Activated CD4-positive, alpha-beta T cell treated with anti-CD3 and anti-CD28 coated beads, Interleukin-2, amount 50 U/mL, for 1 hour (primary cell): ENCODE measurements around the gene ATAD2B.
"Not testable (repeated sequence)": the region's sequence is repeated elsewhere in the genome, so short reads cannot be mapped to it uniquely, and the experiment has no call there.

ENCODE experiments used
- DNase-seq: peaks from one replicate; pipeline ENCODE4 v3.0.0-alpha.2; 2020

The ATAD2B gene

GRCh38 chr2:23926750-23927571 lies at the start of gene ATAD2B:
Gene ATAD2B (minus strand): TSS chr2:23927123. CDS start chr2:23926770, 353 bp downstream.
- peak; percentile 93 for DNase-seq

- DNase-seq = no peak
These were observed 40.9 kb upstream of the ATAD2B start for GRCh38 chr2:23967846-23968245.

GRCh38 chr2:23954325-23955014 lies 27.5 kb upstream of the ATAD2B start:
- DNase-seq = no peak

GRCh38 chr2:23953625-23954024 lies 26.7 kb upstream of the ATAD2B start:
- DNase-seq = no peak

GRCh38 chr2:23952558-23952957 lies 25.6 kb upstream of the ATAD2B start:
- not testable (repeated sequence) for DNase-seq

GRCh38 chr2:23947350-23947749 lies 20.4 kb upstream of the ATAD2B start:
- no peak for DNase-seq

GRCh38 chr2:23944976-23945375 lies 18.1 kb upstream of the ATAD2B start:
- DNase-seq = no peak

GRCh38 chr2:23944527-23944926 lies 17.6 kb upstream of the ATAD2B start:
- no peak for DNase-seq

GRCh38 chr2:23943666-23944065 lies 16.7 kb upstream of the ATAD2B start:
- no peak for DNase-seq

GRCh38 chr2:23941644-23942043 lies 14.7 kb upstream of the ATAD2B start:
- no peak for DNase-seq

GRCh38 chr2:23940718-23941620 lies 14.0 kb upstream of the ATAD2B start:
- peak; percentile 16 for DNase-seq

GRCh38 chr2:23939987-23940717 lies 13.2 kb upstream of the ATAD2B start, which contains the start of gene UBXN2A:
Gene UBXN2A (plus strand): TSS chr2:23940463. CDS start chr2:23958315, 17,852 bp downstream.
- peak; percentile 69 for DNase-seq

GRCh38 chr2:23934259-23934658 lies 7.3 kb upstream of the ATAD2B start:
- no peak for DNase-seq

GRCh38 chr2:23926290-23926749 lies 603 bp downstream of the ATAD2B start:
- peak; percentile 9 for DNase-seq

GRCh38 chr2:23925702-23926289 lies 1.1 kb downstream of the ATAD2B start:
- DNase-seq = peak; percentile 39

GRCh38 chr2:23924589-23925359 lies 2.1 kb downstream of the ATAD2B start:
- DNase-seq = no peak

GRCh38 chr2:23918837-23919489 lies 8.0 kb downstream of the ATAD2B start:
- DNase-seq = no peak

GRCh38 chr2:23916727-23917405 lies 10.1 kb downstream of the ATAD2B start:
- DNase-seq = no peak

- no peak for DNase-seq
These were observed 11.6 kb downstream of the ATAD2B start for GRCh38 chr2:23915327-23915726.

GRCh38 chr2:23912054-23912453 lies 14.9 kb downstream of the ATAD2B start:
- DNase-seq = no peak
